Glutamatergic neuron (in vitro differentiated cells): Measurements from ENCODE around the gene MRPL28. TPM values are rescaled to one million over a fixed set of nuclear protein-coding genes. Genes with fewer than 3 reads are reported as not detected.
A peak's percentile ranks its signal among the peaks of the same experiment; 100 is the strongest.
"Not testable (repeated sequence)": the region's sequence is repeated elsewhere in the genome, so short reads cannot be mapped to it uniquely, and the experiment has no call there.

Experiments
- DNase-seq: peaks from one replicate; pipeline ENCODE4 v3.0.0; 2022
- H3K27ac Mint-ChIP-seq: one replicate; pipeline ENCODE4 v1.8.0; 2020; ENCODE audit warnings: mild to moderate bottlenecking, mixed read lengths, inconsistent platforms; ENCODE audit not compliant: unreplicated experiment
- H3K27me3 Mint-ChIP-seq: one replicate; pipeline ENCODE4 v1.8.0; 2020; ENCODE audit warnings: mild to moderate bottlenecking, moderate library complexity, mixed read lengths, inconsistent platforms; ENCODE audit not compliant: unreplicated experiment
- H3K36me3 Mint-ChIP-seq: one replicate; pipeline ENCODE4 v1.8.0; 2020; ENCODE audit warnings: mild to moderate bottlenecking, mixed read lengths, inconsistent platforms; ENCODE audit not compliant: unreplicated experiment
- H3K4me1 Mint-ChIP-seq: one replicate; pipeline ENCODE4 v1.8.0; 2020; ENCODE audit warnings: mild to moderate bottlenecking, low read depth, mixed read lengths, inconsistent platforms; ENCODE audit not compliant: unreplicated experiment
- H3K4me3 Mint-ChIP-seq: one replicate; pipeline ENCODE4 v1.8.0; 2020; ENCODE audit warnings: mild to moderate bottlenecking, mixed read lengths, inconsistent platforms; ENCODE audit not compliant: unreplicated experiment
- H3K9me3 Mint-ChIP-seq: one replicate; pipeline ENCODE4 v1.8.0; 2020; ENCODE audit warnings: mild to moderate bottlenecking, moderate library complexity, mixed read lengths, inconsistent platforms; ENCODE audit not compliant: unreplicated experiment
- long read RNA-seq: library from polyadenylated mRNA; unstranded; transcript quantifications from one replicate; pipeline ENCODE4 v2.0.0, GENCODE V29; 2020; ENCODE audit not compliant: unreplicated experiment
- total RNA-seq: library from RNA; stranded (reverse); fragmentation: NEBNext Ultra II Directional; extraction: Animal tissue kit (Norgen Biotek cat#: 25700); gene quantifications from one replicate; pipeline ENCODE4 v1.2.1, GENCODE V29; 2021; ENCODE audit not compliant: unreplicated experiment
- TF ChIP-seq, protein P1 (sequence below): fragments of 200-600 bp; sonication (generic); IDR thresholded peaks from one replicate; pipeline ENCODE4 v1.5.0; 2021; ENCODE audit not compliant: partially characterized antibody, unreplicated experiment

The MRPL28 gene
- total RNA-seq: 69.6 TPM
- long read RNA-seq, transcript MRPL28-201 (6 exons, 1,098 nt): major isoform, 41 of 94 reads
- long read RNA-seq, transcript MRPL28-202 (6 exons, 865 nt): minor isoform, 8 of 94 reads
- long read RNA-seq, partial matches to known transcripts: 38 of 94 reads
- long read RNA-seq, other reads (novel, unspliced or antisense): 4 of 94 reads

DNA sequence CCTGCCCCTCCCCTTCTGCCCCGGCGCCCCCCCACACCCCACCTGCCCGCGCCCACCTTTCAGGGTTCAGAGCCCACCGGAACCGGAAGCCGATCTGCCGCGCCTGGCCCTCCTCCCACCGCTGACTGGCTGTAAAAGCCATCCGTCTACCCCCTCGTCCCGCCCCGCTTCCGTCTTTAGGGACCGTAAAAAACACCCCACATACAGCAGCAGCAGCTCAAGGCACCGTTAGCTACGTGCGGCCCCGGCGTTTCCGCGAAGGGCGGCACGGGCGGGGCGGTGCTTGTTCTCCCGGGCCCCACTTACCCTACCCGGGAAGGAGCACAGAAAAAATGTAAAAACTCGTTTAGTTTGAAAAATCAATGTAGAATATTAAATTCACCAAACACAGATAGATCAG is at the start of gene MRPL28:
Gene MRPL28 (minus strand): TSS at position 96 of the 400 bp plus-strand sequence. CDS start 320 bp downstream, outside the sequence.
- Mint-ChIP-seq H3K27ac (peak within 1 kb of the TSS; percentile 81), H3K4me3 (peak within 1 kb of the TSS; percentile 86), H3K36me3 (no peaks in the 10 kb centered on the region), H3K27me3 (peaks cover 9% of the 10 kb centered on the region), H3K4me1 (peaks cover 2% of the 10 kb centered on the region), H3K9me3 (peaks cover 11% of the 10 kb centered on the region)
- peak; percentile 90 for DNase-seq
- TF ChIP-seq, protein P1, sequence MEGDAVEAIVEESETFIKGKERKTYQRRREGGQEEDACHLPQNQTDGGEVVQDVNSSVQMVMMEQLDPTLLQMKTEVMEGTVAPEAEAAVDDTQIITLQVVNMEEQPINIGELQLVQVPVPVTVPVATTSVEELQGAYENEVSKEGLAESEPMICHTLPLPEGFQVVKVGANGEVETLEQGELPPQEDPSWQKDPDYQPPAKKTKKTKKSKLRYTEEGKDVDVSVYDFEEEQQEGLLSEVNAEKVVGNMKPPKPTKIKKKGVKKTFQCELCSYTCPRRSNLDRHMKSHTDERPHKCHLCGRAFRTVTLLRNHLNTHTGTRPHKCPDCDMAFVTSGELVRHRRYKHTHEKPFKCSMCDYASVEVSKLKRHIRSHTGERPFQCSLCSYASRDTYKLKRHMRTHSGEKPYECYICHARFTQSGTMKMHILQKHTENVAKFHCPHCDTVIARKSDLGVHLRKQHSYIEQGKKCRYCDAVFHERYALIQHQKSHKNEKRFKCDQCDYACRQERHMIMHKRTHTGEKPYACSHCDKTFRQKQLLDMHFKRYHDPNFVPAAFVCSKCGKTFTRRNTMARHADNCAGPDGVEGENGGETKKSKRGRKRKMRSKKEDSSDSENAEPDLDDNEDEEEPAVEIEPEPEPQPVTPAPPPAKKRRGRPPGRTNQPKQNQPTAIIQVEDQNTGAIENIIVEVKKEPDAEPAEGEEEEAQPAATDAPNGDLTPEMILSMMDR: no peak

GRCh38 chr16:415170-415498 is 44.8 kb upstream of the MRPL28 start:
- H3K4me3 Mint-ChIP-seq, H3K36me3 Mint-ChIP-seq, H3K9me3 Mint-ChIP-seq, H3K27ac Mint-ChIP-seq, H3K4me1 Mint-ChIP-seq, DNase-seq, H3K27me3 Mint-ChIP-seq: not testable (repeated sequence)

GRCh38 chr16:414395-415169 is 44.2 kb upstream of the MRPL28 start:
- Mint-ChIP-seq H3K4me1 (peaks cover 3% of the 10 kb centered on the region), H3K9me3 (peaks cover 1% of the 10 kb centered on the region), H3K27ac (no peak overlapping the region), H3K27me3 (no peaks in the 10 kb centered on the region), H3K4me3 (no peak overlapping the region), H3K36me3 (no peaks in the 10 kb centered on the region)
- no peak for DNase-seq
- TF ChIP-seq, protein P1: no peak

- peaks cover 5% of the 10 kb centered on the region for H3K4me1 Mint-ChIP-seq
- H3K4me3 Mint-ChIP-seq: no peak overlapping the region
- no peak overlapping the region for H3K27ac Mint-ChIP-seq
- no peaks in the 10 kb centered on the region for H3K36me3 Mint-ChIP-seq
- DNase-seq: no peak
- H3K9me3 Mint-ChIP-seq: peaks cover 3% of the 10 kb centered on the region
- TF ChIP-seq, protein P1: no peak
- H3K27me3 Mint-ChIP-seq: no peaks in the 10 kb centered on the region
Observed at GRCh38 chr16:411576-412265, 41.4 kb upstream of the MRPL28 start.

- TF ChIP-seq, protein P1: no peak
- H3K9me3 Mint-ChIP-seq: peaks cover 3% of the 10 kb centered on the region
- no peak overlapping the region for H3K4me3 Mint-ChIP-seq
- H3K4me1 Mint-ChIP-seq: peaks cover 5% of the 10 kb centered on the region
- no peaks in the 10 kb centered on the region for H3K27me3 Mint-ChIP-seq
- H3K36me3 Mint-ChIP-seq: no peaks in the 10 kb centered on the region
- DNase-seq: no peak
- no peak overlapping the region for H3K27ac Mint-ChIP-seq
Observed at GRCh38 chr16:410516-411178, 40.3 kb upstream of the MRPL28 start.
